ENCODE data around the gene ISG15. TPM values are rescaled to one million over a fixed set of nuclear protein-coding genes. Genes with fewer than 3 reads are reported as not detected.

ISG15 gene
- total and polyA plus RNA-seq, 2 of the 13 experiments (the other 11 are each of a cell fraction or from before 2014, with no cell fraction given) = 42.1 to 54.9 TPM

DNA sequence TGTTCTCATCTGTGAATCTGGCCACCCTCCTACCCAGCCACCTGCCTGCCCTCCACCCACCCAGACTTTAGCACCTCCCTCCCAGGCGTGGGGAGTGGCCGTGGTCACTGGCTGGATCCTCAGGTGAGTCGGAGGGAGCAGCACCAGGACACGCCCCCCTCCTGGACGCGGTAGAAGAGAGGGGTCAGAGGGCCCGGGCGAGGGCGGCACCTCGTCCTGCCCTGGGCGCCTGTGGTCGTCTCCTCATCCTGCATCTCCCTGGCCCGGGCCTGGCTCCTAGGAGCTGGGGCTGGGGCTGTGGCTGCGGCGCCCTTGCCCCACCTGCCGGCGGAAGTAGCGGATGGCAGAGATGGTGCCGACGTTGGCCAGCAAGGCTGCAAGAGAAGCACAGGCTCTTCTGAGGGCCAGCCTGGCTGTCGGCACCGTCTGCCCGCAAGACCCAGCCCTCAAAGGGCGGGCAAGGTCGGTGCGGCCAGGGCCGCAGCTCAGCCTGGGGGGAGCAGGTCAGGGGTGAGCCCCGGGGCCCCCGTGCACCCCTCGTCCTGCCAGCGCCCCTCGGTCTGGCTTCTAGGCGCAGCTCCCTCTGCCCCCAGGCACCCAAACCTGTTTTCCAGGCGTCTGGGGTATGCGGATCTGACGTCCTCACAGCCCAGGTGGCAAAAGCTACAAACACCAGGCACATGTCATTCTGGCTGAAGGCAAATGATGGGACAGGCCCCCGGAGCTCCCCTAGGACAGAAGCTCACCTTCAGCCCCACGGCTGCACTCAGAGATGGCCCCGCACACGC, 37.2 kb upstream of the ISG15 start (continued):
- TF ChIP-seq SRSF9 (IDR thresholded peaks at IDR 0.05; ENCODE audit: borderline replicate concordance, insufficient read depth, low read depth, low read length, poor library complexity, severe bottlenecking) = no peak
- no peak for TF ChIP-seq ZNF446 (CRISPR knock-in tag; IDR thresholded peaks at IDR 0.05)
- TF ChIP-seq, protein P1, sequence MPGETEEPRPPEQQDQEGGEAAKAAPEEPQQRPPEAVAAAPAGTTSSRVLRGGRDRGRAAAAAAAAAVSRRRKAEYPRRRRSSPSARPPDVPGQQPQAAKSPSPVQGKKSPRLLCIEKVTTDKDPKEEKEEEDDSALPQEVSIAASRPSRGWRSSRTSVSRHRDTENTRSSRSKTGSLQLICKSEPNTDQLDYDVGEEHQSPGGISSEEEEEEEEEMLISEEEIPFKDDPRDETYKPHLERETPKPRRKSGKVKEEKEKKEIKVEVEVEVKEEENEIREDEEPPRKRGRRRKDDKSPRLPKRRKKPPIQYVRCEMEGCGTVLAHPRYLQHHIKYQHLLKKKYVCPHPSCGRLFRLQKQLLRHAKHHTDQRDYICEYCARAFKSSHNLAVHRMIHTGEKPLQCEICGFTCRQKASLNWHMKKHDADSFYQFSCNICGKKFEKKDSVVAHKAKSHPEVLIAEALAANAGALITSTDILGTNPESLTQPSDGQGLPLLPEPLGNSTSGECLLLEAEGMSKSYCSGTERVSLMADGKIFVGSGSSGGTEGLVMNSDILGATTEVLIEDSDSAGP (CRISPR knock-in tag; IDR thresholded peaks at IDR 0.05; ENCODE audit: borderline replicate concordance) = peak; percentile 54; the same call in 1 of the 2 replicates
- TF ChIP-seq MAZ (IDR thresholded peaks at IDR 0.05; ENCODE audit: borderline replicate concordance, low read depth, low read length) = no peak
- TF ChIP-seq MAZ (CRISPR knock-in tag; IDR thresholded peaks at IDR 0.05; ENCODE audit: low read depth) = no peak
- TF ChIP-seq MBNL3 (CRISPR knock-in tag; conservative IDR thresholded peaks at IDR 0.05) = no peak
- no peak for TF ChIP-seq ZNF577 (CRISPR knock-in tag; IDR thresholded peaks at IDR 0.05; ENCODE audit: borderline replicate concordance, low read depth)
- TF ChIP-seq ZNF30 (CRISPR knock-in tag; IDR thresholded peaks at IDR 0.05) = no peak
- no peak for TF ChIP-seq YEATS4 (CRISPR knock-in tag; IDR thresholded peaks at IDR 0.05; ENCODE audit: borderline replicate concordance)
- TF ChIP-seq MXI1 (IDR thresholded peaks at IDR 0.05; ENCODE audit: borderline replicate concordance, low read depth, low read length) = no peak
- no peak for TF ChIP-seq ZNF460 (CRISPR knock-in tag; IDR thresholded peaks at IDR 0.05; ENCODE audit: borderline replicate concordance)
- no peak for TF ChIP-seq CBX2 (IDR thresholded peaks at IDR 0.05; ENCODE audit: low read depth, low read length)
- TF ChIP-seq CBX2 (CRISPR knock-in tag; IDR thresholded peaks at IDR 0.05; ENCODE audit: low read depth) = no peak
- TF ChIP-seq RBM39 (IDR thresholded peaks at IDR 0.05; ENCODE audit: low read depth, low read length, poor library complexity, severe bottlenecking) = no peak
- TF ChIP-seq ZNF780A (CRISPR knock-in tag; IDR thresholded peaks at IDR 0.05) = no peak
- TF ChIP-seq, protein P2, sequence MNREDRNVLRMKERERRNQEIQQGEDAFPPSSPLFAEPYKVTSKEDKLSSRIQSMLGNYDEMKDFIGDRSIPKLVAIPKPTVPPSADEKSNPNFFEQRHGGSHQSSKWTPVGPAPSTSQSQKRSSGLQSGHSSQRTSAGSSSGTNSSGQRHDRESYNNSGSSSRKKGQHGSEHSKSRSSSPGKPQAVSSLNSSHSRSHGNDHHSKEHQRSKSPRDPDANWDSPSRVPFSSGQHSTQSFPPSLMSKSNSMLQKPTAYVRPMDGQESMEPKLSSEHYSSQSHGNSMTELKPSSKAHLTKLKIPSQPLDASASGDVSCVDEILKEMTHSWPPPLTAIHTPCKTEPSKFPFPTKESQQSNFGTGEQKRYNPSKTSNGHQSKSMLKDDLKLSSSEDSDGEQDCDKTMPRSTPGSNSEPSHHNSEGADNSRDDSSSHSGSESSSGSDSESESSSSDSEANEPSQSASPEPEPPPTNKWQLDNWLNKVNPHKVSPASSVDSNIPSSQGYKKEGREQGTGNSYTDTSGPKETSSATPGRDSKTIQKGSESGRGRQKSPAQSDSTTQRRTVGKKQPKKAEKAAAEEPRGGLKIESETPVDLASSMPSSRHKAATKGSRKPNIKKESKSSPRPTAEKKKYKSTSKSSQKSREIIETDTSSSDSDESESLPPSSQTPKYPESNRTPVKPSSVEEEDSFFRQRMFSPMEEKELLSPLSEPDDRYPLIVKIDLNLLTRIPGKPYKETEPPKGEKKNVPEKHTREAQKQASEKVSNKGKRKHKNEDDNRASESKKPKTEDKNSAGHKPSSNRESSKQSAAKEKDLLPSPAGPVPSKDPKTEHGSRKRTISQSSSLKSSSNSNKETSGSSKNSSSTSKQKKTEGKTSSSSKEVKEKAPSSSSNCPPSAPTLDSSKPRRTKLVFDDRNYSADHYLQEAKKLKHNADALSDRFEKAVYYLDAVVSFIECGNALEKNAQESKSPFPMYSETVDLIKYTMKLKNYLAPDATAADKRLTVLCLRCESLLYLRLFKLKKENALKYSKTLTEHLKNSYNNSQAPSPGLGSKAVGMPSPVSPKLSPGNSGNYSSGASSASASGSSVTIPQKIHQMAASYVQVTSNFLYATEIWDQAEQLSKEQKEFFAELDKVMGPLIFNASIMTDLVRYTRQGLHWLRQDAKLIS (CRISPR knock-in tag; IDR thresholded peaks at IDR 0.05) = no peak
- no peak for TF ChIP-seq EED (CRISPR knock-in tag; IDR thresholded peaks at IDR 0.05)
- TF ChIP-seq MLLT10 (CRISPR knock-in tag; IDR thresholded peaks at IDR 0.05) = no peak
- TF ChIP-seq ZNF558 (CRISPR knock-in tag; IDR thresholded peaks at IDR 0.05; ENCODE audit: borderline replicate concordance) = no peak
- TF ChIP-seq SP1 (IDR thresholded peaks at IDR 0.05) = no peak
- TF ChIP-seq SP1 (CRISPR knock-in tag; IDR thresholded peaks at IDR 0.05) = no peak
- no peak for TF ChIP-seq MZF1 (CRISPR knock-in tag; IDR thresholded peaks at IDR 0.05; ENCODE audit: borderline replicate concordance)
- TF ChIP-seq AHR (CRISPR knock-in tag; IDR thresholded peaks at IDR 0.05) = no peak
- TF ChIP-seq, protein P3, sequence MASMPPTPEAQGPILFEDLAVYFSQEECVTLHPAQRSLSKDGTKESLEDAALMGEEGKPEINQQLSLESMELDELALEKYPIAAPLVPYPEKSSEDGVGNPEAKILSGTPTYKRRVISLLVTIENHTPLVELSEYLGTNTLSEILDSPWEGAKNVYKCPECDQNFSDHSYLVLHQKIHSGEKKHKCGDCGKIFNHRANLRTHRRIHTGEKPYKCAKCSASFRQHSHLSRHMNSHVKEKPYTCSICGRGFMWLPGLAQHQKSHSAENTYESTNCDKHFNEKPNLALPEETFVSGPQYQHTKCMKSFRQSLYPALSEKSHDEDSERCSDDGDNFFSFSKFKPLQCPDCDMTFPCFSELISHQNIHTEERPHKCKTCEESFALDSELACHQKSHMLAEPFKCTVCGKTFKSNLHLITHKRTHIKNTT (CRISPR knock-in tag; IDR thresholded peaks at IDR 0.05) = no peak
- no peak for TF ChIP-seq ZFAT (CRISPR knock-in tag; conservative IDR thresholded peaks at IDR 0.05)

All from HepG2 (cell line).